ENCODE data around the gene MACROD2. TPM values are rescaled to one million over a fixed set of nuclear protein-coding genes. Genes with fewer than 3 reads are reported as not detected.
A peak's percentile ranks its signal among the peaks of the same experiment; 100 is the strongest.

Gene MACROD2
- total and polyA plus RNA-seq, 7 donors, result 0.20 to 4.8 (median 0.87) TPM

DNA sequence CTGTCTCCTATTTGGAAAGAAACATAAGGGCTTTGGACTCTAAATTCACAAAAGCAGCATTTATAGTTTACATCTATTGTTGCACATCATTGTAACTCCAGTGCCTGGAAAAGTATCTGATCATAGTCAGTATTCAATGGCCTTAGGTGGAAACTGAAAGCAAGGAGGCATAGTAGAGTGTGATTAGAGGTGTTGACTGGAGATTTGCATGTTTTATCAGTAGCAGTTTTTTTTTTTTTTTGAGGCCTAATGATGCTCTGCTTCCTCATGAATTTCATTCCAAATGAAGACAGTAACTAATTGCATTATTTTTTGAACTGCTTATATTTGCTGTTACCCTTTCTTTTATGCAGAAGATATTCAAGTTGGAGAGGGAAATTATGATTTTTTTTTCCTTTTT, 555.3 kb downstream of the MACROD2 start:
- H3K36me3 ChIP-seq (ENCODE audit: insufficient read depth in 1 of 2, low read depth in 1 of 2), result no peaks in the 10 kb centered on the region
- ATAC-seq (no peak), DNase-seq (no peak)
- H3K4me1 ChIP-seq, result no peaks in the 10 kb centered on the region
- H3K27me3 ChIP-seq (ENCODE audit: insufficient read depth in 3 of 3, low read length in 2 of 3), result no peaks in the 10 kb centered on the region
- H3K4me3 ChIP-seq, result no peak overlapping the region
- intact Hi-C loops (cut with DNase I), result no loop called here
- TF ChIP-seq, protein P1, sequence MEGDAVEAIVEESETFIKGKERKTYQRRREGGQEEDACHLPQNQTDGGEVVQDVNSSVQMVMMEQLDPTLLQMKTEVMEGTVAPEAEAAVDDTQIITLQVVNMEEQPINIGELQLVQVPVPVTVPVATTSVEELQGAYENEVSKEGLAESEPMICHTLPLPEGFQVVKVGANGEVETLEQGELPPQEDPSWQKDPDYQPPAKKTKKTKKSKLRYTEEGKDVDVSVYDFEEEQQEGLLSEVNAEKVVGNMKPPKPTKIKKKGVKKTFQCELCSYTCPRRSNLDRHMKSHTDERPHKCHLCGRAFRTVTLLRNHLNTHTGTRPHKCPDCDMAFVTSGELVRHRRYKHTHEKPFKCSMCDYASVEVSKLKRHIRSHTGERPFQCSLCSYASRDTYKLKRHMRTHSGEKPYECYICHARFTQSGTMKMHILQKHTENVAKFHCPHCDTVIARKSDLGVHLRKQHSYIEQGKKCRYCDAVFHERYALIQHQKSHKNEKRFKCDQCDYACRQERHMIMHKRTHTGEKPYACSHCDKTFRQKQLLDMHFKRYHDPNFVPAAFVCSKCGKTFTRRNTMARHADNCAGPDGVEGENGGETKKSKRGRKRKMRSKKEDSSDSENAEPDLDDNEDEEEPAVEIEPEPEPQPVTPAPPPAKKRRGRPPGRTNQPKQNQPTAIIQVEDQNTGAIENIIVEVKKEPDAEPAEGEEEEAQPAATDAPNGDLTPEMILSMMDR (IDR thresholded peaks at IDR 0.05), result no peak
- no peak overlapping the region for H3K27ac ChIP-seq
- no peaks in the 10 kb centered on the region for H3K9me3 ChIP-seq

DNA sequence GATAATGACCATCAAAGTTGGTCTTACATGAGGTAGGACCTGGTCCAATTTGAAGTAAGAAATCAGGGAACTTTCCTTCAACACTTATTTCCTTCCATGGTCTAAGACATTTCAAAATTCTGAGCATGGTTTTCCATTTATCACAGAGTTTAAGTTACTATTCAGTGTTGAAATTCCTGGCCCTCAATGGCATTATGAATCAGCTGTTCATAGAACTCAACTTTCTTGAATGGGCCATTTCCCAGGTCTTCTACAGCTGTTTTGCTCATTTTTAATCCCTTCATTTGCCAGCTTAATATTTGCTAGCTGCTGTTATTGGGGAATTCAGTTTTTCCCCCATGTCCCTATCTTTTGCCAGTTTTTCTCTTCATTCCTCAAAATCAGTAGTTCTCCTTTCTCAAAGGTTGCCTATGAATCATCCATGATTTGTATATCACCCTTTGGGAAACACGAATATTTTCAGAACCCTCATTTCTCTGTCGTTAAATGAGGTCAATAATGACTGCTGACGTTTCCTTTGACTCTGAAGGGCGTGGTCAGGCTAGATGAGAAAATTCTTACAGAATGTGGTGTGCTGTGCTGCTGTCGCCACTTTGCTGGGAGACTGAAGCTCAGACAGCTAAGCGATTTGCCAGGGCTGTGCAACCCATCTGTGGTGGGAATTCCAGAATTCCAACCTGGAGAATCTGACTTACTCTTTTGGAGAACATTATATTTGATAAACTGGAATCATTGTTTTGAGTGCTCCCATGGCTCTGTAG, 558.6 kb downstream of the MACROD2 start:
- WGBS, 3 donors, result 14 to 25% (median 19%) methylated on average over 6 of the region's 6 CpGs
- no peaks in the 10 kb centered on the region for H3K36me3 ChIP-seq (ENCODE audit: insufficient read depth in 1 of 2, low read depth in 1 of 2)
- H3K9me3 ChIP-seq, result no peaks in the 10 kb centered on the region
- ATAC-seq (peak in 2 of 4 donors; percentile 39 to 41), DNase-seq (peak in 1 of 2 donors; percentile 11)
- no peak overlapping the region for H3K27ac ChIP-seq
- H3K27me3 ChIP-seq (ENCODE audit: insufficient read depth in 3 of 3, low read length in 2 of 3), result no peaks in the 10 kb centered on the region
- TF ChIP-seq, protein P1 (IDR thresholded peaks at IDR 0.05), result no peak
- no peak overlapping the region for H3K4me3 ChIP-seq
- intact Hi-C loops (cut with DNase I), result no loop called here
- H3K4me1 ChIP-seq, result no peaks in the 10 kb centered on the region

DNA sequence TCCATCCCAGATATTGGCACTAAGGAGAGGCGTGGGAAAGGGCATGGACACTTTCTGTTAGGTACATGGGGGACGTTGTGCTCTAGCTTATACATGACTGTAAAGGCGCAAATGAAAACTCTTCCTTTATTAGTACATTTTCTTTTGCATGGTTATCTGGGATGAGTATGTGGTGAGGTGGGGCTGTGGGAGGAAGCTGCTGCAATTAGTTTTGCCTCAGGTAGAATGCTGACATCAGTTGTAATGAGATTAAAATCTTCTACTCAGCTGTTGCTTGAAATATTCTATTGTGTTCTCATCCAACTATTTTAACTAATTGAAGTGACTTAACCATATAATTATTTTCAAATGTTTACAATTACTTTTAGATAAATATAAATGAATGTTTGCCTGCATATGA, 560.4 kb downstream of the MACROD2 start:
- no peak for DNase-seq
- Histone ChIP-seq H3K4me3 (no peak overlapping the region), H3K4me1 (no peaks in the 10 kb centered on the region), H3K27ac (no peak overlapping the region), H3K9me3 (no peaks in the 10 kb centered on the region), H3K27me3 (ENCODE audit: insufficient read depth in 3 of 3, low read length in 2 of 3) (no peaks in the 10 kb centered on the region), H3K36me3 (ENCODE audit: insufficient read depth in 1 of 2, low read depth in 1 of 2) (no peaks in the 10 kb centered on the region)
- WGBS, 3 donors, result 90 to 96% (median 95%) methylated on average over 3 of the region's 3 CpGs
- ATAC-seq, result no peak
- TF ChIP-seq, protein P1 (IDR thresholded peaks at IDR 0.05), result no peak
- intact Hi-C loops (cut with DNase I), result no loop called here

DNA sequence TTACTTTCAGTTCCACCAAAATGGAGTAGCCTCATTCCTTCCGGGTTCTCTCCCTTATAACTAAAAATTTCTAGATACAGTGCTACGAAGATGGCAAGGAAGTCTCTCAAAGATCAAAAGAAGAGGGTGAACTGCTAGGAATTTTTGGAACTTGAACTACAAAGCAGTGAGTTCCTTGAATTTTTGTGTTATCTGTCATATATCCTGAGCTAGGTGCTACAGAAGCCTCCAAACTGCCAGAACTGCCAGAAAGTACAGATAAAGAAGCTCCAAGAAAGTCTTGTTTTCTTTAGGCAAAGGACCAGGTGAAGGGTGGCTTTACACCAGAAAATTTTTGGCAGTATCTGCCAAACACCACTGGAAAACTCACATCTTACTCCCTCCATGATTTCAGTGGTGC, 560.9 kb downstream of the MACROD2 start:
- DNase-seq (no peak), ATAC-seq (no peak)
- TF ChIP-seq, protein P1 (IDR thresholded peaks at IDR 0.05), result no peak
- Histone ChIP-seq H3K36me3 (ENCODE audit: insufficient read depth in 1 of 2, low read depth in 1 of 2) (no peaks in the 10 kb centered on the region), H3K4me1 (no peaks in the 10 kb centered on the region), H3K4me3 (no peak overlapping the region), H3K9me3 (no peaks in the 10 kb centered on the region), H3K27ac (no peak overlapping the region), H3K27me3 (ENCODE audit: insufficient read depth in 3 of 3, low read length in 2 of 3) (no peaks in the 10 kb centered on the region)
- intact Hi-C loops (cut with DNase I), result no loop called here
- 88 to 95% (median 89%) methylated on average over 2 of the region's 2 CpGs for WGBS, 3 donors

DNA sequence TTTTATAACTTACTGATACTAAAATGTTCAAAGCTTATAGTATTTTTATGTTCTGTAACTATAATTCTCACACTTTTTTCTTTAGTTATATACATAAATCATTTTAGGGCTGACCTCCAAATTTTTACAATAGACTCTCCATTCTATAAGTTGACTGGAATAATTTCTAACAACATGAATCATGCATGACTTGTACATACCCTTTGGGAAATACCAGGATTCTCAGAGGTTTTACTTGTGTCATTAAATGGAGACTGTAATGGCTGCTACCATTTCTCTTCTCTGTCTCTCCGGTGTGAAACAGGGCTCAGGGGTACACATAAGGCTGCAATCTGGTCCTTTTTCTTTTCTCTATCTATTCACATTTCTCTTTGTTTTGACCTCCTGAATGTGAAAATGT, 564.3 kb downstream of the MACROD2 start:
- Histone ChIP-seq H3K27ac (no peak overlapping the region), H3K4me1 (no peaks in the 10 kb centered on the region), H3K27me3 (ENCODE audit: insufficient read depth in 3 of 3, low read length in 2 of 3) (no peaks in the 10 kb centered on the region), H3K9me3 (no peaks in the 10 kb centered on the region), H3K4me3 (no peak overlapping the region), H3K36me3 (ENCODE audit: insufficient read depth in 1 of 2, low read depth in 1 of 2) (no peaks in the 10 kb centered on the region)
- no peak for ATAC-seq
- WGBS, 3 donors, result 57 to 71% (median 70%) methylated on average over 1 of the region's 1 CpG
- intact Hi-C loops (cut with DNase I), result no loop called here
- TF ChIP-seq, protein P1 (IDR thresholded peaks at IDR 0.05), result no peak
- DNase-seq, result no peak

All from psoas muscle (tissue), 8 donors.